CD4-positive, alpha-beta T cell treated with Interleukin-2 at 100 ng/mL for 4 hours (primary cell): ENCODE results near the gene ERC2.
"Not testable (repeated sequence)": the region's sequence is repeated elsewhere in the genome, so short reads cannot be mapped to it uniquely, and the experiment has no call there.

Experiments used
- DNase-seq: peaks from one replicate; pipeline ENCODE4 v3.0.0-alpha.2; 2020; ENCODE audit warnings: low spot score

Gene ERC2

GRCh38 chr3:56468184-56469106, at the start of gene ERC2:
TSS of gene ERC2 (minus strand) at chr3:56468467.
- DNase-seq, result no peak

DNA sequence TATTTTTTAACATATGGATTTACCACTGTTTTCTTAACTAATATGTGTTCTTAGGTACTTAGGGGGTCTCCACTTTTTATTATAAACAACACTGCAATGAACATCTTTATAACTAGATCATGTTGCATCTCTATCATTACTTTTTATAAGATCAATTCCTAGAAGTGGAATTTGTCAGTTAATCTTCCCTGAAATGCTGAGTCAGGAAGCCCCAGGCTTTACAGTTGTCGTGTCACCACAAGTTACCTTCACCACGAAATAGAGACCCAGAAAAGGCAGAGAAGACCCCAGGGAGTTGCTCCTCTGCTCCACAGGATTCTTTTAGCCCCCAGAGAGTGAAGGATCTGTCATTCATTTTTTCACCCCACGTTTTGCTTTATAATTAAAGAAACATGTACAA, 34.5 kb upstream of the ERC2 start:
- no peak for DNase-seq

DNA sequence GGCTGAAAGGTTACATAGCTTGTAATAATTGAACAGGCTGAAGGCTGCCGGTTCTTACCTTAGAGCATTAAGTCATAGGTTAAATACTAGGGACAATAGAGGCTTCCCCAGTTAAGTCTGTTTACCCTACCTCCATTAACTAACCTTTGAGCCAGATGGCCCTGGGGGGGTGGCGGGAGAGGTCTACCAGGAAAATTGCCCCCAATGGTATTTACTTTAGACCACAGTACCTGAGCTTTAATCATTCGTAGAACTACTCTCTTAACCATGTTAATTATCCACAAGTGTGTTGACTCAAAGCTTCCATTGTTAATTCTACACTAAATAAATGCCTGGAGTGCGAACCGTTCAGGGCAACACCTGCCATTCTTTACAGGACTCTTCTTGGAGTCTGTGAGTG, 28.1 kb upstream of the ERC2 start:
- not testable (repeated sequence) for DNase-seq

GRCh38 chr3:56494679-56495322, 26.5 kb upstream of the ERC2 start:
- DNase-seq, result peak; percentile 83

DNA sequence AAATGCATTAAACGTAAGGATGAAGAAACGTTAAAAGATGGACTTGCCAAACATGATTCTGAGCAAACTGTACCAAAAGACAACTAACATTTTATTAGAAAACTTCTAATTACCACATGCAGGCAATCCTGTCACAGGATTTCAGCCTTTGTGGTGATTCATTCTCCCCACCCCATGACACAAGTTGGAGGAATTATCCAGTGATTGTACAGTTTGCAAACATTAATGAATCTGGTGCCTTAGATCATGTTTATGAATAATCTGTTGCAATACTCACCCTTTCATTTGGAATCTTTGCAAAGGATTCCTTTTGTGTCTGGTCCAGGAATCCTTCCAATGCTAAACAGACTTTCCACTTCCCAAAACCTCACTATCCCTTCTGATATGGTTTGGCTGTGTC, 23.3 kb upstream of the ERC2 start:
- DNase-seq, result no peak

- DNase-seq, result no peak
Measured at GRCh38 chr3:56488812-56489600, 20.7 kb upstream of the ERC2 start.

DNA sequence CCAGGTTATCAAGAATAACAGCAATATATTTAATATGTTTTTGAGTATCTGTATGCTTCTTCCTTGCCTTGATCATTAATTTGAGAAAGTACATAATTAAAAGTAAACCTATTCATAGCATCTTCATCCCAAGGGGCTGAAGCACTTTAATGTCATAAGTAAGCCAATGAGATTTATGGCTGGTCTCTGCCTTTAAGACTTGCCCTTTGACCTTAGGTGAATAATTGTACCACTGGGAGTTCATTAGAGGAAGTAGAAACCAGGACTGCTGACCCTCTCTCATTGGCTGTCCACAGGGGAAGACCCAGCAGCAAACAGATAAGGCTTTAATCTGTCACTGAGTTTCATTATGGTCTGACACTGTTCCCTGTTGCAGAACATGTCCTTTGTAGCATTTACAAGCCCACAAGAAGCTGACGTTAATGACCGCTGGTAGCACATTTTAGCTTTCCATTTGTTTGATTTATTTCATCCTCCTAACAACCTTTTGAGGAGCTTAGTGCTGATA, 16.3 kb upstream of the ERC2 start:
- DNase-seq, result no peak

DNA sequence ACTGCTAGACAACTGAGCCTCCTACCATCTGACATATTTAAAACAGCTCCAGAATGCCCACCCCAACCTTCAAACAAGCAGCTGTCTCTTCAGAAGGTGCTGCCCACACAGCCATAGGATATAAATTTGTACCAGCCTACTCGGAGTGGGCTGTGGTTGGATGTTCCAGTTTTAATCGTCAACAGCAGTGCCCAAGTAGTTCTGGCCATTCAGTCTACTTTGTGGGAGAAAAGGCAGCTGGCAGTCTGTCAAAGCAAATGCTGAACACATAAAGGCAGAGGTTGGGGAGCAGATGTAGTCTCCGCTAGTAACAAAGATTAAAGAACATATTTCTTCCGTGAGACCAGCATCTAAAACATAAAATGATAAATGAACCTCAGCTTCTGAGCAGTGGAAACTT, 15.9 kb upstream of the ERC2 start:
- no peak for DNase-seq

DNA sequence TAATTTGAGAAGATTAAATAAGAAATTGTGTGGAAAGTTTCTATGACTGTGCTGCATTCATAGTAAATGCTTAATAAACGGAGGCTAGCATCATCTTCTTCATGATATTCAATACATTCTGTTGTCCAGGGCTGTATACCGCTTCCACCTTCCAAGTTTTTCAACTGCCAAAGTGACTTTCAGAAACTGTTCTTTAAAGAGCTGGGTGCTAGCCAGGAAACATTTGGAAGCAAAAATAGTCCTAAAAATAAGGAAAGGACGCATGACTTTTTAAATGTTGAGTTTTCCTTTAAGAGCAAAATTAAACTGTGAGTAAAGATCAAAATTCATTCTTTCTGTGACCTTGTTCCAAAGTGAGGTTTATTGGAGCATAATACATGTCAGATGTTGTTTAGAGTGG, 9.4 kb upstream of the ERC2 start:
- DNase-seq, result no peak

DNA sequence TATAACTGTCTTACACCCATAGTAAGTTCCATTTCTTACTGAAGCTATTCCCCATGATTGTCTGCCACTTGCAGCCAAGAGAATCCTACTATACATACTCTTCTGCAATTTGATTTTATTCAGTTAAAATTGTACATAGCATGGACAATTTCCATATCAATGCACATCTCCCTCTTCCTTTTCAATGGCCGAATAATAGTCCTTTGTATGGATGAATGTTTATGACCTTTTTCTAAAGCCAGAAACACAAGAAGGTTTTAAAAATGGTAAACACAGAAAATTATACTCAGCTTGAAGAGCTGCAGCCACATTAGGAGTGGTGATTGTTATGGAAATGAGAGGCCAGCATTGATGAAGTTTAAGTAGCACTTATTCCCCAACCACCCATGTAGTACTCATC, 8.5 kb upstream of the ERC2 start:
- no peak for DNase-seq

GRCh38 chr3:56471771-56472170, 3.5 kb upstream of the ERC2 start:
- DNase-seq, result no peak

DNA sequence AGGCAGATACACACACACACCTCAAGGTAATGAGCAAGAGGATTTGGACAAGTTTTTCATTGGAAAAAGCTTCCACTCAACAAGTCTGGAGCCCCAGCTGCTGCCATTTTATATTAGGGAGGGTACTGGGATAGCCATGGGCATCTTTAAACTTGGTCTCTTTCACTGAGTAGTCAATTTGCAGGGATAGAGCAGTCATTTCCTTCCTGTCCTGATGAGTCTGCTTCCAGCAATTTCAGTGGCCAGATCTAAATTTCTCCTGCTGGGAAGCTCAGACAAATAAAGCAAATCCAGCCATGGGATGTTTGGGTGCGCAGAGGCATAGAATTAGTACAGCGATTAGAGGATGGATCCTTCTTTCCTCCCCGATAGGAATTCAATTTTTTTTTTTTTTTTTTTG, 874 bp upstream of the ERC2 start:
- no peak for DNase-seq

DNA sequence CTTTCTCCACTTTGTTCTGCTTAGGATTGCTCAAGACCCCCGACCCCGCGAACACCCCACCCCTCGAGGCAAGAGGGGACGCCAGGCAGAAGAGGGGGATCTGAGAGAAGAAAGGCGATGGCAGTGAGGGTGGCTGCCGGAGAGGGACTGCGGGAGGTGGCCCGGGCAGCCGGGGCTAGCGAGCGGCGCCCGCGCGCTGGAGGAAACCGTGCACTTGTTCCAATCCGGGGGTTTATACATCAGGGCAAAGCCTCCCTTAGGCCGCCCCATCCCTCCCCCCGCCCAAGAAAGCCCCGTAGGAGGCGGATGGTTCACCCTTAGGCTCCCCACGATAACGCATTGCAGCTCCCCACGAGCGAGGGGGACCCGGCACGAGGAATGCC, 475 bp downstream of the ERC2 start:
- DNase-seq, result no peak

DNA sequence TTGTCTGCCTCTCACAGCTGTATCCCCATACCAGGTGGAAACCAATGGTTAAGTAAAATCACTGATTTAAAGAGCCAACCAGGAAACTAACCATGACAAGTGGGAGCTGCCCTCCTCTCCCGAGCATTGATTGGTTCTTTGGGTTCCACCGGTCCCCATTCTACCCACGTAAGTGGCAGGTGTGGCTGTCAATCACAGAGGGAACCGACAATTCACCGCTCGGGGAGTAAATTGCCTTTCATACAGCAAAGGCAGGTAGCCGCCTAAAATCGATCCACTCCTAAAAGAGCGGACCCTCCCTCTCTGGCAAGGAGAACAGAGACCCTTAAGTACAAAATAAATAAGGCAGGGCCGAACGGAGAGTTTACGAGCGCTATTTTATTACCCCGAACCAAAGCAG, 1.2 kb downstream of the ERC2 start:
- peak; percentile 25 for DNase-seq

DNA sequence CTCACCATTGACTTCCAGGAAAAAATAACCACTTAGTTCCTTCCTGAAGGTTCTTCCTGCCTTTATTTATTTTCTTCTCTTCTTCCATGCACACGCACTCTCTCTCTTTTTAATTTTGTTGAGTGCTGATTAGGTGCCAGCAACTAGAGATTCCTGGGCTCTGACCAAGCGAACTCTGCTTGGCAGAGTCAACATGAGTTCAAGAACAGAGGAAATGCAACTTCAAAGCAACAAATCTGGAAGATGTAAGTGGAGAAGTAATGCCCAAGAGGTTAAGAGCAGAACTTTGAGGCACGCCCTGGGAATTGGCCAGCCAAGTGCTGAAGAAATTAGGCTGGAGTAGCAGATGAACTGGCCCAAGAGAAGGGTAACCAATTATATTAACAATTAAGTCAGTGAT, 8.5 kb downstream of the ERC2 start:
- no peak for DNase-seq

GRCh38 chr3:56459104-56459496, 9.2 kb downstream of the ERC2 start:
- DNase-seq, result no peak

DNA sequence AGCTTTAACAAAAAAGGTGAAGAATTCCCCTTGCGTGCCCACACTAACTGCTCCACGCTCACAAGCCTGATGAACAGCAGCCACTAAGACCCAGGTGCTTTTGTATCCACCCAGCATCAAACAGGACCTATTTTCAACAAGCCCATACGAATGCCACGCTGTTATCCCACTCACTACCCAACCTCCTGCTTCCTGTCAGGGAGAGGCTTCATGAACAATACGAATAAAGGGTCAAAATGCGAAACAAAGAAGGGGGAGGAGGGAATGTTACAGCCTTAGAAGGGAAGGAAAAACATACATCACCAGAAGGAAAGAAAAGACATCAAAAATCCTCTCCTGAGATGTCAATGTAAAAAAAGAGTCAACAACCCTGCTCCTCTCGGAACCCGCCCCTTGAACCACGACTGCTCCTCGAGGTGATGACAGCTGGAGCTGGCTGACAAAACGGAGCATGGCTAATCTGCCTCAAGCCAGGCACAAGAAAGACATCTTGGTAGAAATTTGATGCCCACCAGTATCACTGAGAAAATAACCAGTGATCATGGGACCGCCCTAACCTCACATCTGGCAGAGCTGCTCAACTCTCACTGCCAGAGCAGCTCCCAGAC, 9.7 kb downstream of the ERC2 start:
- no peak for DNase-seq

GRCh38 chr3:56456117-56456516, 12.2 kb downstream of the ERC2 start:
- DNase-seq, result no peak

DNA sequence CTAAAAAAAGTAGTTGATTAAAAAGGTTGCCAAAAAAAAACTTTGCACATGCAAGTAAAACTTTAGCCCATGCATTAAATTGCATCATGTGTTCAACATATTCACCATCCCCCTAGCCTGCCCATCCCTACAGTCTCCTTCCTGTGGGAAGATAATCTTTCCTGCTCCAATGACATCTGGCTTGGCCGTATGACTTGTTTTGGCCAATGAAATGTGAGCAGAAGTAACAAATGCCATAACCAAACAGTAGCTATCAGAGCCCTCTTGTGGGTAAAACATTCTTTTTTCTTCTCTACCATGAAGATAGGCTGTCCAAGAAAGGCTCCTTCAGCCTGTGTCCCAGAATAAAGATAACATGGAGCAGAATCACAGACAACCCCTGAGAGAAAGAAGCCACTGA, 15.3 kb downstream of the ERC2 start:
- no peak for DNase-seq

GRCh38 chr3:56452085-56452484, 16.2 kb downstream of the ERC2 start:
- DNase-seq, result no peak

GRCh38 chr3:56443372-56443771, 24.9 kb downstream of the ERC2 start:
- DNase-seq, result no peak

DNA sequence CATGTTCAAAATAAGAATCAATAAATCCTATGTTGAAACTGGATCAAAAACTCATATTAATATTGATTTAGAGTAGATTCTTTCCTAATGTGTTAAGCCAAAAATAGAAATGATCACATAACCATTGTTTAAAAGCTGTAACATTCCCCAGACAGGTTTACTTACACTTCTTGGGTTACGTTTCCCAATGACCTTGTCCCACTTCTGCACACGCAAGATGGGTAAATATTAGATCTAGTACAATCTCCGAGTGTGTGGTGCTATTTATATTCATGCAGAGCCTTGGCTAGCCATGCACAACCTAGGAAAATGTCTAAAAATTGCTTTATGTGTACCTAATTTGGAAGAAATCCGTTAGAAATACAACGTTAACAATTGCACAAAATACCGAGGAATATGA, 39.6 kb downstream of the ERC2 start:
- DNase-seq, result no peak
